K562 (cell line): ENCODE measurements around the gene SLC34A1. TPM values are rescaled to one million over a fixed set of nuclear protein-coding genes. Genes with fewer than 3 reads are reported as not detected.
A peak's percentile ranks its signal among the peaks of the same experiment; 100 is the strongest.

Experiments
- ATF6 ChIP-seq: sonication (generic); formaldehyde crosslinking; IDR thresholded peaks from 2 replicates; pipeline ENCODE4 v1.4.0; 2020; ENCODE audit warnings: mild to moderate bottlenecking, missing genetic modification reagents
- ELK1 ChIP-seq: sonication (generic); formaldehyde crosslinking; IDR thresholded peaks from 2 replicates; pipeline ENCODE4 v1.8.1; 2022; ENCODE audit warnings: missing genetic modification reagents
- NEUROD1 ChIP-seq: fragments of 150-350 bp; IDR thresholded peaks from 2 replicates; pipeline ENCODE4 v1.6.1; 2014; ENCODE audit warnings: borderline replicate concordance, low read length, low read depth; ENCODE audit not compliant: partially characterized antibody
- POU5F1 ChIP-seq: fragments of 150-350 bp; IDR thresholded peaks from 2 replicates; pipeline ENCODE4 v1.6.1; 2014; ENCODE audit warnings: borderline replicate concordance, low read length, low read depth, mild to moderate bottlenecking; ENCODE audit not compliant: partially characterized antibody
- RAD21 ChIP-seq, 2 experiments: fragments of 250-450 bp in 1 of 2; fragments of 450-650 bp in 1 of 2; sonication (Bioruptor Pico) in 1 of 2; formaldehyde crosslinking in 1 of 2; IDR thresholded peaks in 1 of 2; conservative IDR thresholded peaks in 1 of 2; 2 replicates each; pipeline versions ENCODE4 v1.4.0 to v1.8.0; 2020 to 2022; ENCODE audit warnings: mild to moderate bottlenecking in 2 of 2, moderate library complexity in 1 of 2
- RBM15 ChIP-seq: fragments of 200-400 bp; formaldehyde crosslinking; IDR thresholded peaks from 2 replicates; pipeline ENCODE4 v1.6.1; 2018; ENCODE audit warnings: mild to moderate bottlenecking, low read length, moderate library complexity; ENCODE audit not compliant: insufficient read depth
- ZBED1 ChIP-seq: IDR thresholded peaks from 2 replicates; pipeline ENCODE4 v1.6.1; 2014
- ZBTB11 ChIP-seq, 3 experiments: fragments of 200-800 bp in 1 of 3; fragments of 250-450 bp in 1 of 3; fragments of 450-650 bp in 1 of 3; sonication (Bioruptor Pico) in 1 of 3; sonication (Bioruptor generic) in 1 of 3; formaldehyde crosslinking in 1 of 3; IDR thresholded peaks; 2 replicates each; pipeline versions ENCODE4 v1.6.1 to v1.8.0; 2016 to 2022; ENCODE audit warnings: mild to moderate bottlenecking in 2 of 3, missing genetic modification characterization in 2 of 3, missing compliant biosample characterization in 1 of 3, moderate library complexity in 1 of 3
- ZNF277 ChIP-seq: fragments of 250-450 bp; sonication (Bioruptor Pico); IDR thresholded peaks from 2 replicates; pipeline ENCODE4 v1.8.0; 2022; ENCODE audit warnings: inconsistent platforms, mild to moderate bottlenecking, moderate library complexity, borderline replicate concordance
- ZNF778 ChIP-seq: fragments of 450-650 bp; formaldehyde crosslinking; IDR thresholded peaks from 2 replicates; pipeline ENCODE4 v1.4.0; 2020; ENCODE audit warnings: mild to moderate bottlenecking, moderate library complexity
- polyA plus RNA-seq, 8 experiments: library from polyadenylated mRNA; depleted of rRNA in 4 of 8; stranded (reverse) in 5 of 8; unstranded in 3 of 8; fragments of >200 nt; fragmentation: Nextera tagmentation in 2 of 8; fragmentation: Illumina TruSeq in 1 of 8; extraction: Ambion mirVana in 2 of 8; extraction: Trizol in 1 of 8; gene quantifications; 2 replicates each; pipeline versions ENCODE4 v1.2.1 to v1.2.3, GENCODE V29; 2011 to 2014; ENCODE audit warnings: inconsistent platforms in 1 of 8, missing spikeins in 1 of 8
- total RNA-seq, 7 experiments: library from RNA; depleted of rRNA in 6 of 7; stranded (reverse); fragments of >200 nt in 6 of 7; fragmentation: Illumina TruSeq in 2 of 7; extraction: Trizol in 2 of 7; gene quantifications; 2 replicates each; pipeline versions ENCODE4 v1.2.1 to v1.2.3, GENCODE V29; 2011 to 2021; ENCODE audit warnings: low replicate concordance in 1 of 7
- TF ChIP-seq, protein P1 (sequence below), 2 experiments: fragments of 450-650 bp; IDR thresholded peaks; 2 replicates each; pipeline ENCODE4 v1.6.1; 2016
- TF ChIP-seq, protein P2 (sequence below): IDR thresholded peaks from 2 replicates; pipeline ENCODE4 v1.6.1; 2011; ENCODE audit warnings: borderline replicate concordance, low read depth, mild to moderate bottlenecking, moderate library complexity, low read length; ENCODE audit not compliant: insufficient read depth, poor library complexity, severe bottlenecking

SLC34A1 gene
- total and polyA plus RNA-seq, 9 of the 15 experiments (the other 6 are each of a cell fraction or from before 2014, with no cell fraction given) = not detected

DNA sequence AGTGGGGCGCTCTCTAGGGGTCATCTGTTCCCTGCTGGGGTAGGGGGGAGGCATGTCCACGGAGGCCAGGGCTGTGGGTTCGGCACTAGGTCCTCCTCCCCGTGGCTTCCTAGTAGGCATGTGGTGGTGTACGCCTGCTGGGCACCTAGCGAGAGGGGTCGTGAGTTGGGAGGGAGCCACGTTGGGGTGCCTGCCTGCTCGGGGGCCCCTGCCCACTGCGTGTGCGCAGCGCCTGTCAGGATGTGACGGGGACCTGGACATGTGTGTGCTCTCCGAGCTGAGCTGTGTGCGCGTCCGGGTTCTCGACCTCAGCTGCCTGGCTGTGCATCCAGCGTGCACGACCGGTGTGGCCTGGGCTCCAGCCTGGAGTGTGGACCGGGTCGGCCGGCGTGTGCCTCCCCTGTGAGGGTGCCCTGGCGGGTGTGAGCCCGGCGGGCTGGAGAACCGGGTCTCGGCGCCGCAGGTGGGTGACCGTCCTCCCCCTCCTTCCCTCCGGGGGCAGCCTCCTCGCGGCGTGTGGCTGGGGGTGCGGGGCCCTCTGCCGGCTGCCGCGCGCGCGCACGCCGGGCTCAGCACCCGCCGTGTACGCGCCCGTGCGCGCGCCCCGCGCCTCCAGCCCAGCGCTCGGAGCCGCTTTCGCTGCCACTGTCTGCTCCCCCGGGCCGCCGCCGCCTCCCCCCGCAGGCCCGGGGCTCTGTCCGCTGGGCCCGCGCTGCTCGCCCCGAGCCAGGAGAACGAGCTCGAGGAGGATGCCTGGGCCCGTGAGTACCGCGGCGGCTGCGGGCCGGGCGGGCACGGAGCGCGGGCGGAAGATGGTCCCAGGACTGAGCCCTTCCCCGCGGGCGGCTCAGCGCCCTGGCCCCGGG lies 62.2 kb downstream of the SLC34A1 start, which contains the start of gene PRR7 (continued):
- no peak for TF ChIP-seq ELK1
- TF ChIP-seq, protein P1, sequence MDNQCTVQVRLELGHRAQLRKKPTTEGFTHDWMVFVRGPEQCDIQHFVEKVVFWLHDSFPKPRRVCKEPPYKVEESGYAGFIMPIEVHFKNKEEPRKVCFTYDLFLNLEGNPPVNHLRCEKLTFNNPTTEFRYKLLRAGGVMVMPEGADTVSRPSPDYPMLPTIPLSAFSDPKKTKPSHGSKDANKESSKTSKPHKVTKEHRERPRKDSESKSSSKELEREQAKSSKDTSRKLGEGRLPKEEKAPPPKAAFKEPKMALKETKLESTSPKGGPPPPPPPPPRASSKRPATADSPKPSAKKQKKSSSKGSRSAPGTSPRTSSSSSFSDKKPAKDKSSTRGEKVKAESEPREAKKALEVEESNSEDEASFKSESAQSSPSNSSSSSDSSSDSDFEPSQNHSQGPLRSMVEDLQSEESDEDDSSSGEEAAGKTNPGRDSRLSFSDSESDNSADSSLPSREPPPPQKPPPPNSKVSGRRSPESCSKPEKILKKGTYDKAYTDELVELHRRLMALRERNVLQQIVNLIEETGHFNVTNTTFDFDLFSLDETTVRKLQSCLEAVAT (IDR thresholded peaks at IDR 0.05) = no peak
- TF ChIP-seq, protein P2, sequence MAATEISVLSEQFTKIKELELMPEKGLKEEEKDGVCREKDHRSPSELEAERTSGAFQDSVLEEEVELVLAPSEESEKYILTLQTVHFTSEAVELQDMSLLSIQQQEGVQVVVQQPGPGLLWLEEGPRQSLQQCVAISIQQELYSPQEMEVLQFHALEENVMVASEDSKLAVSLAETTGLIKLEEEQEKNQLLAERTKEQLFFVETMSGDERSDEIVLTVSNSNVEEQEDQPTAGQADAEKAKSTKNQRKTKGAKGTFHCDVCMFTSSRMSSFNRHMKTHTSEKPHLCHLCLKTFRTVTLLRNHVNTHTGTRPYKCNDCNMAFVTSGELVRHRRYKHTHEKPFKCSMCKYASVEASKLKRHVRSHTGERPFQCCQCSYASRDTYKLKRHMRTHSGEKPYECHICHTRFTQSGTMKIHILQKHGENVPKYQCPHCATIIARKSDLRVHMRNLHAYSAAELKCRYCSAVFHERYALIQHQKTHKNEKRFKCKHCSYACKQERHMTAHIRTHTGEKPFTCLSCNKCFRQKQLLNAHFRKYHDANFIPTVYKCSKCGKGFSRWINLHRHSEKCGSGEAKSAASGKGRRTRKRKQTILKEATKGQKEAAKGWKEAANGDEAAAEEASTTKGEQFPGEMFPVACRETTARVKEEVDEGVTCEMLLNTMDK = peak; percentile 41
- no peak for TF ChIP-seq ZNF277 (CRISPR knock-in tag)
- TF ChIP-seq RAD21 (CRISPR knock-in tag; conservative IDR thresholded peaks at IDR 0.05 in 1 of 2, IDR thresholded peaks at IDR 0.05 in 1 of 2) = peak; percentile 22; a peak in 2 of 4 replicates
- TF ChIP-seq RBM15 = no peak
- no peak for TF ChIP-seq ATF6 (CRISPR knock-in tag)
- TF ChIP-seq POU5F1 = no peak
- TF ChIP-seq ZBED1 = no peak
- TF ChIP-seq ZBTB11 (CRISPR knock-in tag; IDR thresholded peaks at IDR 0.05) = no peak
- no peak for TF ChIP-seq ZNF778 (CRISPR knock-in tag)
- no peak for TF ChIP-seq NEUROD1
